ENCODE results near the gene TBC1D25. TPM values are rescaled to one million over a fixed set of nuclear protein-coding genes. Genes with fewer than 3 reads are reported as not detected.

Gene TBC1D25
- total RNA-seq, 4 donors from 2014 or later: 8.1 to 27.7 (median 13.3) TPM

DNA sequence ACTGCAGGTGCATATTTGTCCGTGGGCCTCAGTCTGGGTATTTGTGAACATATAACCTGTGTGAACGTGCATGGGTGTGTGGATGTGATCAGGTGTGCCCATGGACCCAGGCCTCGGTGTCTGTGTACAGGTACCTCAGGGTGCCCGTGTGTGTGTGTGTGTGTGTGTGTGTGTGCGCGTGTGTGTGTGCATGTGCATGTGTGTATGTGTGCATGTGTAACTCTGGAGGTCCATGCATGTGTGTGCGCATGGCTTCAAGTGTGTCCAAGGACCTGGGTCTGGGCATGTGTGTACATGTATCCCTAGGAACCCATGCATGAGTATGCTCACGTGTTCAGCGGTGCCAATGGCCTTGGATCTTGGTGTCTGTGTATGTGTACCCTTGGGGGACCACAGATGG lies 47.7 kb upstream of the TBC1D25 start:
- H3K27ac ChIP-seq: no peak overlapping the region
- no peaks in the 10 kb centered on the region for H3K27me3 ChIP-seq
- no peaks in the 10 kb centered on the region for H3K9me3 ChIP-seq
- no peaks in the 10 kb centered on the region for H3K4me1 ChIP-seq
- no peaks in the 10 kb centered on the region for H3K36me3 ChIP-seq
- TF ChIP-seq POLR2AphosphoS5 (IDR thresholded peaks at IDR 0.05) (no peak), EP300 (IDR thresholded peaks at IDR 0.05; ENCODE audit: low read depth) (no peak), POLR2A (IDR thresholded peaks at IDR 0.05) (no peak)
- DNase-seq: no peak
- intact Hi-C loops (cut with DNase I; ENCODE audit: low total_unique reads): loop anchor here (2.0 kb wide), 1 partner anchor 27 kb away; no protein-coding TSS in a partner anchor
- 89% methylated on average over 8 of the region's 9 CpGs; no CpG with 5 or more reads in 1 of the 2 donors for WGBS, 2 donors (ENCODE audit: low coverage in 1 of 2)
- H3K4me3 ChIP-seq: no peak overlapping the region
- in situ Hi-C loops (cut with MboI; ENCODE audit: low pct_ligation_motif_present in 1 of 4, low pct_unique_long_range_greater_than_20kb in 1 of 4, low sequenced_read_pairs in 3 of 4): loop anchor here in 2 of 4 donors (25.0 kb wide), 1 partner anchor 405 kb away; no protein-coding TSS in a partner anchor

DNA sequence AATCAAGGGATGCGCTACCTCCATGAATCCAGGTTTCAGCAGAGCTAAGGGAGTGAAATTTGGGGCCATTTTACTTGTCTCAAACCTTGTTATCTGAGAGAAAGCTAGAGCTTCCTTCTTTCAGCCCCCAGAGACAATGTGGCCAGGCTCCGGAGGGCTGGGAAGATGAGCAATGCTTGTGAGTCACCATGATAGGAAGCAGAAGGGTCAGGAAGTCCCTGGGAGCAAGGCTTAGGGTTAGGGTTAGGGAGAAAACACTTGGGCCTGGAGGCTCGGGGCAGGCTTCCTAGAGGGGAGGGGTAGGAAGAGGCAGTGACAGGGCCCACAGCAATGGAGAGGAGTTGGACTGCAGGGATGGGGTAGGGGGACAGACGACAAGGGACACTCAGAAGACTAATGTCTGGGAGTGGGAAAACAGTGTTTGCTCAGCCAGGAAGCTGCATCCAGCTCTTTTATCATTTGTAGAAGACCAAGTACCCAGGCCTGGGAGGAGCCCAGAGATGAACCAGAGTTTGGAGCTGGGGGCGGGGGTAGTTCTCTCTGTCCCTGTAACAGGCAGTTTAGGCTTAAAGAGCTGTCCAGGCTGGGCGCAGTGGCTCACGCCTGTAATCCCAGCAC lies 47.1 kb upstream of the TBC1D25 start:
- Histone ChIP-seq H3K36me3 (no peaks in the 10 kb centered on the region), H3K27me3 (no peaks in the 10 kb centered on the region), H3K4me3 (no peak overlapping the region), H3K9me3 (no peaks in the 10 kb centered on the region), H3K4me1 (no peaks in the 10 kb centered on the region), H3K27ac (no peak overlapping the region)
- DNase-seq: no peak
- TF ChIP-seq POLR2AphosphoS5 (IDR thresholded peaks at IDR 0.05) (no peak), POLR2A (IDR thresholded peaks at IDR 0.05) (no peak), EP300 (IDR thresholded peaks at IDR 0.05; ENCODE audit: low read depth) (no peak)
- TF ChIP-seq, protein P1, sequence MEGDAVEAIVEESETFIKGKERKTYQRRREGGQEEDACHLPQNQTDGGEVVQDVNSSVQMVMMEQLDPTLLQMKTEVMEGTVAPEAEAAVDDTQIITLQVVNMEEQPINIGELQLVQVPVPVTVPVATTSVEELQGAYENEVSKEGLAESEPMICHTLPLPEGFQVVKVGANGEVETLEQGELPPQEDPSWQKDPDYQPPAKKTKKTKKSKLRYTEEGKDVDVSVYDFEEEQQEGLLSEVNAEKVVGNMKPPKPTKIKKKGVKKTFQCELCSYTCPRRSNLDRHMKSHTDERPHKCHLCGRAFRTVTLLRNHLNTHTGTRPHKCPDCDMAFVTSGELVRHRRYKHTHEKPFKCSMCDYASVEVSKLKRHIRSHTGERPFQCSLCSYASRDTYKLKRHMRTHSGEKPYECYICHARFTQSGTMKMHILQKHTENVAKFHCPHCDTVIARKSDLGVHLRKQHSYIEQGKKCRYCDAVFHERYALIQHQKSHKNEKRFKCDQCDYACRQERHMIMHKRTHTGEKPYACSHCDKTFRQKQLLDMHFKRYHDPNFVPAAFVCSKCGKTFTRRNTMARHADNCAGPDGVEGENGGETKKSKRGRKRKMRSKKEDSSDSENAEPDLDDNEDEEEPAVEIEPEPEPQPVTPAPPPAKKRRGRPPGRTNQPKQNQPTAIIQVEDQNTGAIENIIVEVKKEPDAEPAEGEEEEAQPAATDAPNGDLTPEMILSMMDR (IDR thresholded peaks at IDR 0.05): no peak
- 72 to 80% methylated on average over 1 to 7 of the region's 7 CpGs for WGBS, 2 donors (ENCODE audit: low coverage in 1 of 2)
- in situ Hi-C loops (cut with MboI; ENCODE audit: low pct_ligation_motif_present in 1 of 4, low pct_unique_long_range_greater_than_20kb in 1 of 4, low sequenced_read_pairs in 3 of 4): loop anchor here in 2 of 4 donors (25.0 kb wide), 1 partner anchor 405 kb away; no protein-coding TSS in a partner anchor
- intact Hi-C loops (cut with DNase I; ENCODE audit: low total_unique reads): no loop called here

DNA sequence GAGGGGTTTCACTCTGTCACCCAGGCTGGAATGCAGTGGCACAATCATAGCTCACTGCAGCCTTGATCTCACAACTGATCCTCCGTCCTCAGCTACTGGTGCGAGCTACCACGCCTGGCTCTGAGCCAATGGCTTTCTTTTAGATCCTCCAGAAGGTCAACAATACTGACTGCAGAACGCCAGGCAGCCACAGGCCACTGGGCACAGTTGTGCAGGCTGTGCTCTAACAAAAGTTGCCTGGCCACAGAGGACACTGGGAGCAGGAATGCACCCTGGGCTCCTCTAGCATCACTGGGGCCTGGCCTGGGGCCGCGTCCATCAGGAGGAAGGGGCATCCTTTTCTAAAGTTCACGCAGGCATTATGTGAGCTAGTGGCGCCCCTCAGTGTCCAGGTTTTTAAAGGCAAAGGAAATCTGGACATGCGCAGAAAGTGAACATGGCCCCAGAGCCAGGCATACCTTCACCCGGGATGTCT lies 45.6 kb upstream of the TBC1D25 start:
- no peak overlapping the region for H3K27ac ChIP-seq
- intact Hi-C loops (cut with DNase I; ENCODE audit: low total_unique reads) (no loop called here), in situ Hi-C loops (cut with MboI; ENCODE audit: low pct_ligation_motif_present in 1 of 4, low pct_unique_long_range_greater_than_20kb in 1 of 4, low sequenced_read_pairs in 3 of 4) (loop anchor here in 2 of 4 donors (25.0 kb wide), 1 partner anchor 407 kb away; no protein-coding TSS in a partner anchor)
- H3K27me3 ChIP-seq: no peaks in the 10 kb centered on the region
- TF ChIP-seq, protein P1 (IDR thresholded peaks at IDR 0.05): peak in 2 of 5 experiments; percentile 15 to 17
- no peak for TF ChIP-seq POLR2AphosphoS5 (IDR thresholded peaks at IDR 0.05)
- H3K36me3 ChIP-seq: no peaks in the 10 kb centered on the region
- H3K4me3 ChIP-seq: no peak overlapping the region
- WGBS, 2 donors (ENCODE audit: low coverage in 1 of 2): 37% methylated on average over 10 of the region's 10 CpGs; no CpG with 5 or more reads in 1 of the 2 donors
- no peaks in the 10 kb centered on the region for H3K4me1 ChIP-seq
- H3K9me3 ChIP-seq: no peaks in the 10 kb centered on the region
- DNase-seq: no peak

DNA sequence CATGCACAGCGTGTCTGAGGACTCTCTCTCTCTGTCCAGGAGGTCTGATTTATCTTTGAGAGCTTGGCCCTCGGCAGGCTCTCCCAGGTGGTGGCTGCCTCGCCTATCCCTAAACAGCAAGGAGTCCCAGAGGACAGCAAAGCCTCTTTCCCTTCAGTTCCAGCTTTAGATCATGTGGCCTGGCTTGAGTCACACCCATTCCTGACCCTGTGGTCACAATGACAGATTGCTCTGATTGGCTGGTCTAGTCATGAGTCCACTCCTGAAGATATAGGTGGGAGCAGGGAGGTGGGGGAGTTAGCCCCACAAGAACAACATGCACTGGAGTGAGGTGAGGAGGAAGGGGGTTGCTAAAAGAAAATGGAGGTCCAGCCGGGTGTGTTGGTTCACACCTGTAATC lies 42.9 kb upstream of the TBC1D25 start:
- no peak overlapping the region for H3K4me3 ChIP-seq
- no peaks in the 10 kb centered on the region for H3K27me3 ChIP-seq
- in situ Hi-C loops (cut with MboI; ENCODE audit: low pct_ligation_motif_present in 1 of 4, low pct_unique_long_range_greater_than_20kb in 1 of 4, low sequenced_read_pairs in 3 of 4) (loop anchor here in 2 of 4 donors (25.0 kb wide), 1 partner anchor 409 kb away; no protein-coding TSS in a partner anchor), intact Hi-C loops (cut with DNase I; ENCODE audit: low total_unique reads) (no loop called here)
- no peak for DNase-seq
- TF ChIP-seq EP300 (IDR thresholded peaks at IDR 0.05; ENCODE audit: low read depth) (no peak), POLR2AphosphoS5 (IDR thresholded peaks at IDR 0.05) (no peak), POLR2A (IDR thresholded peaks at IDR 0.05) (no peak)
- TF ChIP-seq, protein P1 (IDR thresholded peaks at IDR 0.05): no peak
- WGBS, 2 donors (ENCODE audit: low coverage in 1 of 2): 86% methylated on average over 4 of the region's 4 CpGs; no CpG with 5 or more reads in 1 of the 2 donors
- no peak overlapping the region for H3K27ac ChIP-seq
- H3K4me1 ChIP-seq: no peaks in the 10 kb centered on the region
- no peaks in the 10 kb centered on the region for H3K36me3 ChIP-seq
- H3K9me3 ChIP-seq: no peaks in the 10 kb centered on the region

Data from transverse colon (tissue), 4 donors.